Effector memory CD8-positive, alpha-beta T cell (primary cell): ENCODE results near the gene CTDSPL.
"Not testable (repeated sequence)": the region's sequence is repeated elsewhere in the genome, so short reads cannot be mapped to it uniquely, and the experiment has no call there.

Experiments
- ATAC-seq: fragments of 150-1000 bp; cut with Tn5 transposase; replicated peaks from 2 replicates; pipeline ENCODE4 v1.10.0; 2021; ENCODE audit warnings: mild to moderate bottlenecking, moderate library complexity
- DNase-seq, 3 experiments: peaks; one replicate each; pipeline ENCODE4 v3.0.0; 2021
- H3K27ac Mint-ChIP-seq, 2 donors: one replicate each; pipeline ENCODE4 v1.8.0; 2022; ENCODE audit warnings: mild to moderate bottlenecking in 2 of 2, mixed read lengths in 2 of 2, moderate library complexity in 2 of 2
- H3K27me3 Mint-ChIP-seq, 2 donors: one replicate each; pipeline ENCODE4 v1.8.0; 2022; ENCODE audit warnings: mixed read lengths in 2 of 2
- H3K36me3 Mint-ChIP-seq: one replicate; pipeline ENCODE4 v1.8.0; 2022; ENCODE audit warnings: mild to moderate bottlenecking, moderate library complexity, mixed read lengths; ENCODE audit not compliant: insufficient read depth
- H3K4me1 Mint-ChIP-seq, 2 donors: one replicate each; pipeline ENCODE4 v1.8.0; 2022; ENCODE audit warnings: low read depth in 2 of 2, mixed read lengths in 2 of 2
- H3K4me3 Mint-ChIP-seq, 2 donors: one replicate each; pipeline ENCODE4 v1.8.0; 2022; ENCODE audit warnings: mild to moderate bottlenecking in 2 of 2, mixed read lengths in 2 of 2, moderate library complexity in 2 of 2
- H3K9me3 Mint-ChIP-seq, 2 donors: one replicate each; pipeline ENCODE4 v1.8.0; 2022; ENCODE audit warnings: mixed read lengths in 2 of 2
- total RNA-seq, 9 experiments: gene quantifications; one replicate each; lab custom pipeline; 2026; lab: John Stamatoyannopoulos, UW

The CTDSPL gene, protein sequence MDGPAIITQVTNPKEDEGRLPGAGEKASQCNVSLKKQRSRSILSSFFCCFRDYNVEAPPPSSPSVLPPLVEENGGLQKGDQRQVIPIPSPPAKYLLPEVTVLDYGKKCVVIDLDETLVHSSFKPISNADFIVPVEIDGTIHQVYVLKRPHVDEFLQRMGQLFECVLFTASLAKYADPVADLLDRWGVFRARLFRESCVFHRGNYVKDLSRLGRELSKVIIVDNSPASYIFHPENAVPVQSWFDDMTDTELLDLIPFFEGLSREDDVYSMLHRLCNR
- total RNA-seq: 0 to 1.3 (median 0.25) reads per million in 9 experiments

- no peak for DNase-seq
- ATAC-seq: no peak
- Mint-ChIP-seq H3K36me3 (no peaks in the 10 kb centered on the region), H3K27ac (peak within 1 kb of the TSS in 1 of 2 donors; percentile 77), H3K4me1 (peaks cover 6 to 10% of the 10 kb centered on the region in 2 donors), H3K27me3 (peaks cover 34 to 48% of the 10 kb centered on the region in 2 donors), H3K9me3 (no peaks in the 10 kb centered on the region), H3K4me3 (peak within 1 kb of the TSS; percentile 79 to 81)
Measured at GRCh38 chr3:37861620-37862041, at the start of gene CTDSPL. TSS of gene CTDSPL (plus strand) at chr3:37861880. CDS start at chr3:37862200, 320 bp downstream.

DNA sequence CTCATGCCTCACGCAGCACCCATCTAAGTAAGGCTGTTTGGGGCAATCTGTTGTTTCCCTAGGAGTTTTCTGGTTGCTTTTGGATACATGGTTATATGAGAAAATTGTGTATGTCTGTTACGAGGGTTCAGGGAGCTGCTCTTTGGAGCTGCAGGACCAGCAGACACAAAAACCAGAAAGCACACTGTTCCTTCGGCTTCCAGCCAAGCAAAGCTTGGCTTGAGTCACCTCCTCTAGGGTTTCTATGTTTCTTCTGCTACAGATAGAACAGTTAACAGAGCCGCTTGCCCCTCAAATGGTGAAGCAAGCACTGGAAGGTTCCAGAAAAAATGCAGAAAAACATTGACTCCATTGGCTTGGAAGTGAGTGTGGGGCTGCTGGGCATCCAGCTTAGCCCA, 49.2 kb upstream of the CTDSPL start:
- Mint-ChIP-seq H3K36me3 (no peaks in the 10 kb centered on the region), H3K27me3 (peaks cover 36 to 54% of the 10 kb centered on the region in 2 donors), H3K4me1 (no peaks in the 10 kb centered on the region), H3K27ac (no peak overlapping the region), H3K9me3 (peaks cover 0 to 6% of the 10 kb centered on the region in 2 donors), H3K4me3 (no peak overlapping the region)
- ATAC-seq (no peak), DNase-seq (no peak)

DNA sequence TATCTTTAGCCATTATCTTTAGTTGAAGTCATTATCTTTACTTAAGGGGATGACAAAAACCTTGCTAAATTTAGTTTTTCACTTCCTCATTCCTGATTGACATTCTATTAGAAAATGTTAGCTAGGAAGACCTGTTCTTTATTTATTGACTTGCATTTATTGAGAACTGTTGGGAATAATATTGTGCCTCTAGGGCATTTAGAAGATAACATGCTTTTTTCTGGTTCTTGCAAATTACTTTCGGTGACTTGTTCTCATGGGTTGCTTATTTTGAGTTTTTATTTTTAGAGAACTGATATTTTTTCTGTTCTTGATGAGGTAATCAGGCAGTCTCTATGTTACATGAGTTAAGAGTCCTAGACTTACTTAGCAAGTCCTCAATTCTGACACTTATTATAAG, 48.3 kb upstream of the CTDSPL start:
- no peaks in the 10 kb centered on the region for H3K36me3 Mint-ChIP-seq
- peaks cover 32 to 55% of the 10 kb centered on the region in 2 donors for H3K27me3 Mint-ChIP-seq
- no peaks in the 10 kb centered on the region for H3K4me1 Mint-ChIP-seq
- DNase-seq (no peak), ATAC-seq (no peak)
- no peak overlapping the region for H3K4me3 Mint-ChIP-seq
- no peak overlapping the region for H3K27ac Mint-ChIP-seq
- H3K9me3 Mint-ChIP-seq: peaks cover 0 to 6% of the 10 kb centered on the region in 2 donors

DNA sequence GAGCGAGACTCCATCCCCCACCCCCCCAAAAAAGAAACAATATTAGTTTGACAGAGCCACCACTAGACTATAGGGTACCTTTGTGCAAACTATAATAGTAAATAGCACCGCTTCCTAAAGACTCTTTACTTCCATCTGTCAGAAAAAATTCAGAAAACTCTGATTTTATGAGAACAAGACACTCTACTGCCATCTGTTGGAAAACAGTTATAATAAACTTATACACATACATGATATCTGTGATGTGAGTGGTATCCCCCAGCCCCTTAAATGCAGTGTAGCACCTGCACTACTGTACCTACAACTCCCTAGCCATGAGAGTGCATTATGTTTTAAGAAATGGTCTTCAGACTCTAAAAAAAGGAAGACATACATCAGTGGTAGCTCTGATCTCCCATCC, 47.1 kb upstream of the CTDSPL start:
- Mint-ChIP-seq H3K4me1 (no peaks in the 10 kb centered on the region), H3K27ac (no peak overlapping the region)

GRCh38 chr3:37815156-37815555, 46.5 kb upstream of the CTDSPL start:
- not testable (repeated sequence) for H3K4me1 Mint-ChIP-seq, DNase-seq, H3K36me3 Mint-ChIP-seq, ATAC-seq, H3K9me3 Mint-ChIP-seq, H3K4me3 Mint-ChIP-seq, H3K27ac Mint-ChIP-seq
- peaks cover 26 to 62% of the 10 kb centered on the region in 2 donors for H3K27me3 Mint-ChIP-seq

More for the DNA sequence above, 47.1 kb upstream of the CTDSPL start:
- H3K36me3 Mint-ChIP-seq: no peaks in the 10 kb centered on the region
- ATAC-seq (no peak), DNase-seq (no peak)
- H3K27me3 Mint-ChIP-seq: peaks cover 26 to 56% of the 10 kb centered on the region in 2 donors
- H3K9me3 Mint-ChIP-seq: peaks cover 0 to 6% of the 10 kb centered on the region in 2 donors
- no peak overlapping the region for H3K4me3 Mint-ChIP-seq

- Mint-ChIP-seq H3K27ac (no peak overlapping the region), H3K9me3 (peaks cover 0 to 6% of the 10 kb centered on the region in 2 donors), H3K4me3 (no peak overlapping the region), H3K4me1 (no peaks in the 10 kb centered on the region), H3K36me3 (no peaks in the 10 kb centered on the region), H3K27me3 (peaks cover 26 to 56% of the 10 kb centered on the region in 2 donors)
- ATAC-seq (no peak), DNase-seq (no peak)
Measured at GRCh38 chr3:37816271-37816670, 45.4 kb upstream of the CTDSPL start.

- H3K27ac Mint-ChIP-seq: no peak overlapping the region
- H3K9me3 Mint-ChIP-seq: peaks cover 0 to 6% of the 10 kb centered on the region in 2 donors
- DNase-seq (no peak), ATAC-seq (no peak)
- H3K36me3 Mint-ChIP-seq: no peaks in the 10 kb centered on the region
- H3K4me1 Mint-ChIP-seq: no peaks in the 10 kb centered on the region
- H3K4me3 Mint-ChIP-seq: no peak overlapping the region
- H3K27me3 Mint-ChIP-seq: peaks cover 22 to 33% of the 10 kb centered on the region in 2 donors
Measured at GRCh38 chr3:37819591-37819990, 42.1 kb upstream of the CTDSPL start.

DNA sequence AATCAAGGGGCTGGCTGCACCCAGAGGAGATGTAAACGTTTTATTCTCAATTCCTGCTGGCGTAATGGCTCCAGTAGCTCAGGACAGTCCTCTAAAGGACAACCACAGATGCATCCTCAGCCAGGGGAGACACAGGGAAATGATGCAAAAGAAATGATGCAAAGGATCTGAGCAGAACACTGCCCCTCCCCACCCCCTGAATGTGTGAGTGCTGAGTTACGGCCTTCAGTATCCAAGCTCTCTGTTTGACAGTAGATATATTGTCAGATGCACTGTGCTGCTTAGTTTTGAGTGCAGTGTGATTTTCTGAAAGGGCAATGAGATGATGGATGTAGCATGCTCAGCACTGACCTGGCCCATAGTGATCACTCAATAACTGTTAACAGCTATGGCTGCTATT, 41.4 kb upstream of the CTDSPL start:
- DNase-seq (no peak), ATAC-seq (no peak)
- Mint-ChIP-seq H3K9me3 (peaks cover 0 to 6% of the 10 kb centered on the region in 2 donors), H3K27ac (no peak overlapping the region), H3K4me3 (no peak overlapping the region), H3K4me1 (no peaks in the 10 kb centered on the region), H3K36me3 (no peaks in the 10 kb centered on the region), H3K27me3 (peaks cover 16 to 29% of the 10 kb centered on the region in 2 donors)

- no peaks in the 10 kb centered on the region for H3K4me1 Mint-ChIP-seq
- ATAC-seq: no peak
- no peak for DNase-seq
Measured at GRCh38 chr3:37823189-37823588, 38.5 kb upstream of the CTDSPL start.

DNA sequence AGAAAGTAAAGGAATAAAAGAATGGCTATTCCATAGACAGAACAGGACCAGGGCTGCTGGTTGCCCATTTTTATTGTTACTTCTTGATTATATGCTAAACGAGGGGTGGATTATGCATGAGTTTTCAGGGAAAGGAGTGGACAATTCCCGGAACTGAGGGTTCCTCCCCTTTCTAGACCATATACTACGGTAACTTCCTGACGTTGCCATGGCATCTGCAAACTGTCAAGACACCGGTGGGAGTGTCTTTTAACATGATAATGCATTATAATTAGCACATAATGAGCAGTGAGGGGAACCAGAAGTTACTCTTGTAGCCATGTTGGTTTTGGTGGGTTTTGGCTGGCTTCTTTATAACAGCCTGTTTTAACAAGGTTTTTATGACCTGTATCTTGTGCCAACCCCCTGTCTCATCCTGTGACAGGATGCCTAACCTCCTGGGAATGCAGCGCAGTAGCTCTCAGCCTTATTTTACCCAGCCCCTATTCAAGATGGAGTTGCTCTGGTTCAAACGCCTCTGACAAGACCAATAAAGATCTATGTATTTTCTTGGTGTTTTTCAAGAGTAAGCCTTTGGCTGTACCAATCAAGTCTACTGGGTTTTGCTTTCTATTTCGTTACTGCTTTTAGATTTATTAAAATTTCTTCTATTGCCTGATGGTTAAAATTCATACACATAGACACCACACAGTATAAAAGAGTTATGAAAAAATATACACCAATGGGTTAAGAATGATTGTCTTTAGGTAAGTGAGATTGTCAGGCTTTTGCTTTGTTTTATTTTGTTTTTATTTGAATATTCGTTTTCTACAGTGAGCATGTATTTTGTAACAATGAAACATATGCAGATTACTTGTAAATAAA, 37.4 kb upstream of the CTDSPL start:
- ATAC-seq: no peak
- no peak for DNase-seq
- no peak overlapping the region for H3K4me3 Mint-ChIP-seq
- no peaks in the 10 kb centered on the region for H3K36me3 Mint-ChIP-seq
- H3K4me1 Mint-ChIP-seq: no peaks in the 10 kb centered on the region
- H3K27me3 Mint-ChIP-seq: peaks cover 36% of the 10 kb centered on the region in 2 donors
- no peak overlapping the region for H3K27ac Mint-ChIP-seq
- H3K9me3 Mint-ChIP-seq: no peaks in the 10 kb centered on the region

More at GRCh38 chr3:37823189-37823588, 38.5 kb upstream of the CTDSPL start:
- Mint-ChIP-seq H3K36me3 (no peaks in the 10 kb centered on the region), H3K27me3 (peaks cover 24 to 25% of the 10 kb centered on the region in 2 donors), H3K9me3 (no peaks in the 10 kb centered on the region), H3K4me3 (no peak overlapping the region), H3K27ac (no peak overlapping the region)

- DNase-seq (no peak), ATAC-seq (no peak)
- Mint-ChIP-seq H3K9me3 (no peaks in the 10 kb centered on the region), H3K27ac (no peak overlapping the region), H3K4me1 (no peaks in the 10 kb centered on the region), H3K27me3 (peaks cover 33 to 38% of the 10 kb centered on the region in 2 donors), H3K4me3 (no peak overlapping the region), H3K36me3 (no peaks in the 10 kb centered on the region)
Measured at GRCh38 chr3:37824954-37825328, 36.7 kb upstream of the CTDSPL start.

GRCh38 chr3:37825744-37826400, 35.8 kb upstream of the CTDSPL start:
- DNase-seq (no peak), ATAC-seq (no peak)
- no peak overlapping the region for H3K4me3 Mint-ChIP-seq
- no peaks in the 10 kb centered on the region for H3K4me1 Mint-ChIP-seq
- H3K27ac Mint-ChIP-seq: no peak overlapping the region
- H3K27me3 Mint-ChIP-seq: peaks cover 39 to 43% of the 10 kb centered on the region in 2 donors
- H3K36me3 Mint-ChIP-seq: no peaks in the 10 kb centered on the region
- no peaks in the 10 kb centered on the region for H3K9me3 Mint-ChIP-seq

DNA sequence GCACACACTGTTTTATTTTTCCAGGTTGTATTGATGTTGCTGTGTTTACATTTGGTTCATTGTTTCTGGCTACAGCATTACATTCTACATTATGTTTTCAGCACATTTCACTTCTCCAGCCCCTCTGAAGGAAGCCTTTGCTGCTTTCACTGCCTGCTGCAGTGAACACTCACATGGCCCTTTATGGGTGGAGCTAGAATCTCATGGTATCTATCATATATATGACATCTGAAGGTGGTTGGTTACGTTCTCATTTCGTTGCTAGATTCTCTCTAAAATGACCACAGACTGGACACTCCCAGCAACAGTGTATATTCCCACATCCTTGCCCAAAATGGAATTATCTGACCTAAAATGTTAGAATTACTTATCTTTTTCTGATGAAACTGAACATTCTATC, 35.2 kb upstream of the CTDSPL start:
- H3K4me1 Mint-ChIP-seq: no peaks in the 10 kb centered on the region
- no peaks in the 10 kb centered on the region for H3K36me3 Mint-ChIP-seq
- H3K4me3 Mint-ChIP-seq: no peak overlapping the region
- peaks cover 42 to 43% of the 10 kb centered on the region in 2 donors for H3K27me3 Mint-ChIP-seq
- H3K9me3 Mint-ChIP-seq: no peaks in the 10 kb centered on the region
- H3K27ac Mint-ChIP-seq: no peak overlapping the region
- no peak for ATAC-seq
- no peak for DNase-seq
